Endometrium (tissue), 2 donors: Measurements from ENCODE around the gene HIP1R.

Experiments used
- FAIRE-seq: peaks from 2 replicates; lab custom pipeline; 2012; peaks lifted over from hg19 to GRCh38; lab: Jason Lieb, UNC
- donor health status: control.
- donor health status: control.

The HIP1R gene

DNA sequence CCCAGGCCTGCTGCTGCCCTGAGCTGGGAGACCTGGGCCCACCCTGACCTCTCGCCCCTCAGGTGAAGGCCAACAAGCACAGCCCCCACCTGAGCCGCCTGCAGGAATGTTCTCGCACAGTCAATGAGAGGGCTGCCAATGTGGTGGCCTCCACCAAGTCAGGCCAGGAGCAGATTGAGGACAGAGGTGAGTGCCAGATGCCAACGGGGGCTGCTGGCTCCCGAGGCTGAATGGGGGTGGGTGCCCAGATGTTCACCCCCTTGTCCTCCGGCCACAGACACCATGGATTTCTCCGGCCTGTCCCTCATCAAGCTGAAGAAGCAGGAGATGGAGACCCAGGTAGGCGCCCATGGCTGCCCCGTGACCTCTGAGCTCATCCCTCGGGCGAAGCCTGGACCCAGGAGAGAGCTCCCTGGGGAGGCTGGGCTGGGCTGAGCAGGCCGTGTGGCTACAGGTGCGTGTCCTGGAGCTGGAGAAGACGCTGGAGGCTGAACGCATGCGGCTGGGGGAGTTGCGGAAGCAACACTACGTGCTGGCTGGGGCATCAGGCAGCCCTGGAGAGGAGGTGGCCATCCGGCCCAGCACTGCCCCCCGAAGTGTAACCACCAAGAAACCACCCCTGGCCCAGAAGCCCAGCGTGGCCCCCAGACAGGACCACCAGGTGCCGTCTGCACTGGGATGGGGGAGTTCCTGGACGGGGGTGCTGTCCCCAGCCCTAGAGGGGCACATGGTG lies 25.8 kb downstream of the HIP1R start:
- FAIRE-seq = no peak

GRCh38 chr12:122861587-122861970 lies 26.3 kb downstream of the HIP1R start:
- FAIRE-seq = no peak

DNA sequence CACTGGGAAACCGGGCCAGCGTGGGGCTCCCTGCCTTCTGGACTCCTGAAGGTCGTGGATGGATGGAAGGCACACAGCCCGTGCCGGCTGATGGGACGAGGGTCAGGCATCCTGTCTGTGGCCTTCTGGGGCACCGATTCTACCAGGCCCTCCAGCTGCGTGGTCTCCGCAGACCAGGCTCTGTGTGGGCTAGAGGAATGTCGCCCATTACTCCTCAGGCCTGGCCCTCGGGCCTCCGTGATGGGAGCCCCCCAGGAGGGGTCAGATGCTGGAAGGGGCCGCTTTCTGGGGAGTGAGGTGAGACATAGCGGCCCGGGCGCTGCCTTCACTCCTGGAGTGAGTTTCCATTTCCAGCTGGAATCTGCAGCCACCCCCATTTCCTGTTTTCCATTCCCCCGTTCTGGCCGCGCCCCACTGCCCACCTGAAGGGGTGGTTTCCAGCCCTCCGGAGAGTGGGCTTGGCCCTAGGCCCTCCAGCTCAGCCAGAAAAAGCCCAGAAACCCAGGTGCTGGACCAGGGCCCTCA lies 26.9 kb downstream of the HIP1R start:
- FAIRE-seq = no peak

GRCh38 chr12:122862872-122863701 lies 27.8 kb downstream of the HIP1R start:
- FAIRE-seq = no peak

GRCh38 chr12:122864894-122865253 lies 29.6 kb downstream of the HIP1R start:
- no peak for FAIRE-seq

GRCh38 chr12:122865268-122866231 lies 30.3 kb downstream of the HIP1R start:
- no peak for FAIRE-seq

DNA sequence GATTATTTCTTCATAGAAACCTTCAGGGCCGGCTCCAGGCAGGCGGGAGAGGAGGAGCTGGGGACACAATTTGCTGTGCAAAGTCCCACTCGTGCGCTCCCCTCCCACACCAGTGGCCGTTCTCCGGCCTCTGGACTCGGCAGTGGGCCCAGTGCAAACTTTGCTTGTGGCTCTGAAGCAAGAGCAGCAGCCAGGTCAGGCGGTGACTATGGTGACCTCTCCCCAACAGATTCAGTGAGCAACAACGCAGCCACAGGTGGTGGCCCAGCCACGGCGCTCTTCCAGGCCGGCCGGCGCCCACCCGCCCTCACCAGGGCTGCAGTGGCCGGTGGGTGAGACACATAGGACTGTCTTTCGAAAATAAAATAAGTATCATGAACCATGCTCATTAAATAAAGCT lies 31.1 kb downstream of the HIP1R start:
- no peak for FAIRE-seq

DNA sequence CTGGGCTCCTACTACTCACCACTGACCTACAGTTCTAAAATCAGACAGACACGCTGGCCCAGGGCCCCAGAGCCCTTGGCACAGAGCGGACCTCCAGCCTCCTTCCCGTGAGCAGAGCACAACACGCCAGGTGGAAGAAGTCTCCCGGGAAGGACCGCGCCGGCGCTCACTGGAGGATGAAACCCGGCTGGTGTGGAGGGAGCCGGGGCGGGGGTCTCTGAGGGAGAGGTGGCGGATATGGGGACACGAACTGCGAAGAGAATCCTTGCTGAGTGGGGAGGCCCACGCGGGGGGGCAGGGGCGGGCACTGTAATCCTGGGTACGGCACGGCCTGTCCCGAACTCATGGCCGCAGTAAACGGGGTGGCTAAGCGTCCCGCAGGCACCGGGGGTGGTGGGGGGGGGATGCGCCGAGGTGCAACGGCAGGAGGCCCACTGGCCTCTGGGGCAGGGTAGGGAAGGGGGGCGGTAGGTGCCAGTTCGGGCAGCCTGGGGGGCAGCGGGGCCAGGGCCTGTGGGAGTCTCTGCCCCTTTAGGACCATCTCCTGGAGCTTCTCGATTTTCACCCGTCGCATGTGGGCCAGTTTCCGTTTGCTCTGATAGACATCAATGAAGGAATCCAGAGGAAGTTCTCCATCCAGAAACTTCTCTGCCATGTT lies 31.8 kb downstream of the HIP1R start:
- no peak for FAIRE-seq

DNA sequence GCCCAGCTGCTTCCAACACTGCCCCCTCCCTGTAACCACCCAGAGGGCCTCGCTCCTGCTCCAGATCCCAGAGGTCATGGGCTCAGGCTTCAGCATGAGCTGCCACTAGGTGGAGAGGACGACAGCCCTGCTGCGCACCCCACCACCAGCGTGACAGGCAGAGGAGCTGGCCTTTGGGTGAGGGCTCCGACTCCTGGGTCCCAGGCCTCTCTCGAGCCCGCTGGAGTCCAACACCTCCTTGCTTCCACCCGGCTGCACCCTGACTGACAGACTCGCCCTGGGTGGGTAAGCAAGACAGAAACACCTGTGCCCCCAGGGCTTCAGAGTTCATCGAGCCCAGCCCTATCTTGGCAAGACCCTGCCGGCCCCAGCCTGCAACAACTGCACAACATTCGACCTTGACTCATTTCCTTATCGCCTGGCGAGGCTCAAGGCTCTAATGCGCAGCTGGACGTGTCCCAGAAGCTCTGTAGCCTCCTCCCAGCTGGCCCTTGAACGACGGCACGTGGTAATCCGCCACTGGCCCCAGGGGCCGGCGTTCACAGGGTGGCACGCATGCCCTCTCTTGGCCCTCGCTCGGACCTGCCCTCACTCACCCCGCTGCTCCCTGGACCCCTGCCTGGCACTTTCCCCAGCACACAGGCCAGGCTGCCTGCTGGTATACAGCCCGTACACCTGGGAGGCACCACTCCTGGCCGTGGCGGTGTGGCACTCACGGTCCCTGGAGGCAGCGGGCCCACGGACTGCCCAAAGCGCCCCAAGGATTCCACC lies 32.6 kb downstream of the HIP1R start:
- FAIRE-seq = no peak

DNA sequence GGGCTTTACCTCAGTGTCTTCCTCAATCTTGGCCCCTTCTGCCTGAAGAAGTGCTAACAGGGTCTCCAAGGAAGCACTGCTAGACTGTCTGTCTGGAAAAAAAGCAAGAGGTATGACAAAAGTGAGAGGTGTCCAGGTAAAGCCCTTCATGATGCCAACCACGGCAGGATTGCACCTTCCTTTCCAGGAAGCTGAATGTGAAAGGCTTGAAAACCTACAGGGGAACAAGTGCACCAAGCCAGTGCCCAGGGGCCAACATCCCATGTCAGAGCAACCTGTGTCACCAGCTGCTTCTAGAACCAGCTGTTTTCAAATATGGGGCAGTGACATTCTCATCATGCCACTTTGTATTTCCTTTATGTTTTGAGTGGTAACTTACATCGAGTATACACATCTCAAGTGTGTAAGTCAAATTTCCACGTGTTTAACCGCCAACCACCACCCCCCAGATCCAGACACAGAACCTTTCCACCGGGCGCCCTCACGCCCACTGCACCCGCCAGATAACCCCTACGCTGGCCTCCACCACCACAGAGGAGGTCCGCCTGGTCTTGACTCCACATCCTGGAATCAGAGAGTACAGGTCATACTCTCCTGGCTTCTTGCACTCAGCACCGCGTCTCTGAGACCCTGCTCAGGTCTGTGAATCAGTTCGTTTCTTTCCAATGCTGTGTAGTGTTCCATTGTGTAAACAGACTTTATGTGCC lies 33.4 kb downstream of the HIP1R start:
- no peak for FAIRE-seq

DNA sequence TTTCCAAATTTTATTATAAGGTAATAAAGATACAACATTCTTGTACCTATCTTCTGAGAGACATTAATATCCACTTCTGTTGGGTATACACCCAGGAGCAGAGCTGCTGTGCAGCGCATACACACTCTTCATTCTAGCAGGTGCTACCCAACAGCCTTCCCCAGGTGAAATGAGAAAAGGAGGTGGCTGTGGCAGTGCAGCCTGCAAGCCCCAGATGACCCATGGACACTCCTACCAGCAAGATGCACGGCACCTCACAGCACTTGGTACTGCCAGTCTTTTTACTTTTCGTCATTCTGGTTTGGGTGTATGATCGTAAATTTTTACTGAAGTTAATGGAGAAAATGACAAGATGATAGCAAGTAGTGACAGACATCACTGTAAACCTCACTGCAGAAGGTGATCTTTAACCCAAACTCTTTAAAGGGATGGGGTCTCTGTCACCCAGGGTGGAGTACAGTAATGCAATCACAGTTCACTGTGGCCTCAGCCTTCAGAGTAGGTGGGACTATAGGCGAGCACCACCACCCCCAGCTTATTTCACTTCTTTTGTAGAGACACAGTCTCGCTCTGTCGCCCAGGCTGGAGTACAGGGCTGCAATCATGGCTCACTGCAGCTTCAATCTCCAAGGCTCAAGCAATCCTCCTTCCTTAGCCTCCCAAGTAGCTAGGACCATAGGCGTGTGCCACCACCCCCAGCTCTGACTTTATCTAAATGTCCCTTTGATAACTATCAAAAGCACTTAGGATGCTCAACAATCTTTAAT lies 34.1 kb downstream of the HIP1R start:
- no peak for FAIRE-seq

- FAIRE-seq = no peak
Measured at GRCh38 chr12:122870163-122870842, 35.0 kb downstream of the HIP1R start.

- FAIRE-seq = no peak
Measured at GRCh38 chr12:122870867-122871664, 35.8 kb downstream of the HIP1R start.

GRCh38 chr12:122871851-122872780 lies 36.9 kb downstream of the HIP1R start:
- FAIRE-seq = no peak

DNA sequence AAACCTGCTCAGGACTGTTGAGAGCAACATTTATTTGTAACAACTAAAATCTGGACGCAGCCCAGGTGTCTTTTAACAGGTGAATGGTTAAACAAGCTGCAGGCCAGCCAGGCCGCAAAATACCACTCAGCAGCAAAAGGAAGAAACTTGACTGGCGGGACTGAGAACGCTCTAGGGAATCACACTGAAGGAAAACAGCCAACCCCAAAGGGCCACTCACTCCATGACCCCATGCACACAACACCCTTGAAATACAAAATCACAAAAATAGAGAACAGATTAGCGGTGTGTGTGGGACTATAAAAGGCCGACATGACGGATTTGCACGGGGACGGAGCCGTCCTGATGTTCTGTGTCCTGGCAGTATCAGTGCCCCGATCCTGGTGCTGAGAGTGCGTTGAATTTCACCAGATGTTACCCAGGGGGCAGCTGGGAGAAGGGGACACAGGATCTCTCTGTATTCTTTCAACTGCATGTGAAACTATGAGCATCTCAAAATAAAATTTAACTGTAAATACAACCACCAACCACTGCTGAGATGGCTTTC lies 37.6 kb downstream of the HIP1R start:
- no peak for FAIRE-seq

DNA sequence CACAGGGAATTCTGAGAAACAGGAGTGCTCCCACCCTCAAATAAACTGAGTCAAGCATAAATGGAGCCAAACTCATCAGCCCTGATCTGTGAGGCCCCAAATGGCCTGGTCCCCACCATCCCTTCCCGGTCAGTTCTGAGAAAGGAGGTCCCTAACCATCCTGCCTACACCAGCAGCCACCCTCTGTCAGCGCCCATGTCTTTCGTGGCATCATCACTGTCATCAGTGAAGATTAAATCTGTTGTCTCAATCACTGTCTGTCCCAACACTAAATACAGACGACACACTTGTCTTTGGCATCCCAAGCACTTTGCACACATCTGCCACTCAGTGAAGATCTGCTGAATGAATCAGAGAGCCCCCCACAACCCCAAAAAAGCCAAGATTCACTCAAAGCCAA lies 38.3 kb downstream of the HIP1R start:
- no peak for FAIRE-seq

- FAIRE-seq = no peak
Measured at GRCh38 chr12:122874081-122874480, 38.8 kb downstream of the HIP1R start.
